NCI-H510A treated with DMSO at 0.1 percent for 48 hours (cell line): ENCODE results near the gene DENND1A.

Source experiments
- DNase-seq: peaks from one replicate; lab custom pipeline; 2025; lab: John Stamatoyannopoulos, UW

Gene DENND1A

DNA sequence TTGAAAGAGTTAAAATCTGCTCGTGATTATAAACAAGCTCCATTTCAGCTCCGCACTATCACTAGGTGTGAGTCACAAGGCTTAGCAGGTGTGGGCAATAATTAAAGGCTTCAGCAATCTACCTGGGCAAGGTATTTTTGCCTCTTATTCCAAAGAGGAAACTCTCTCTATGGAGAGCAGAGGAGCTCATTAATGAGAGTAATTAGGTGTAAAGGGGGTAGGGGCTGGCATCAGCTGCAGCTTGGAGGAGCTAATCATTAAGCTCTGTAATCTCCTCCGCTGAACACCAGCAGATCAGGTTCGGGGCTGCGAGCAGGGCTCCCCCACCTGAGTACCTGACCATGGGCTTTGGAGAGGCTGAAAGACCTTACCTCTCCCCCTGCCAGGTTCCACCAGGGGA is 444.7 kb downstream of the DENND1A start:
- no peak for DNase-seq

- no peak for DNase-seq
These were observed 445.8 kb downstream of the DENND1A start for GRCh38 chr9:123484130-123484529.

DNA sequence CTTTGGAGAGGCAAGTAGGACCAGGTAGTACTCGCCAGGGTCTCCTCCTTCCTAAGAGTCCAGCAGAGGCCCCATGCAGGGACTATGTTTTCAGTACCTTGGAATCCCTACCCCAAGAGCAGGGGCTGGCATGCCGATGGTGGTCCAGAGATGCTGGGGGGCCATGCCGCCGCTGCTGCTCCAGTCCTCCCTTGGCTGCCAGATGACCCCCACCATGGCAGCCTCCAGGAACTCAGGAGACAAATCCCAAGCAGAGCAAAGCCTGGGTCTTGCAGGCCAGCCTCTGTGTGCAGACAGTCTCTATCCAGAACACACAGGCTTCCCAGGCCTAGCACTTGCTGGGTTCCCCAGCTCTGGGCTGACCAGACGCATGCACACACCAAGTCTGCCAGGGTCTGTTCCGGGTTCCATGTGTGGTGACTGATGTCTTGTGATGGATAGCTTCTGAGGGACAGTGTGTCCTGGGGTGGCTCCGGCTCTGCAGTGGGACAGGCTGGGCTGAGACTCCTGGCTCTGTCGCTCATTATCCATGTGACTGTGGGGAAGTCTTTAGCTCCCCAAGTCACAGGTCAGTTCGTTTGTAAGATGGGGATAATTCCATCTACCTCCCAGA is 446.6 kb downstream of the DENND1A start:
- no peak for DNase-seq

GRCh38 chr9:123482295-123482968 is 447.5 kb downstream of the DENND1A start:
- DNase-seq: no peak

DNA sequence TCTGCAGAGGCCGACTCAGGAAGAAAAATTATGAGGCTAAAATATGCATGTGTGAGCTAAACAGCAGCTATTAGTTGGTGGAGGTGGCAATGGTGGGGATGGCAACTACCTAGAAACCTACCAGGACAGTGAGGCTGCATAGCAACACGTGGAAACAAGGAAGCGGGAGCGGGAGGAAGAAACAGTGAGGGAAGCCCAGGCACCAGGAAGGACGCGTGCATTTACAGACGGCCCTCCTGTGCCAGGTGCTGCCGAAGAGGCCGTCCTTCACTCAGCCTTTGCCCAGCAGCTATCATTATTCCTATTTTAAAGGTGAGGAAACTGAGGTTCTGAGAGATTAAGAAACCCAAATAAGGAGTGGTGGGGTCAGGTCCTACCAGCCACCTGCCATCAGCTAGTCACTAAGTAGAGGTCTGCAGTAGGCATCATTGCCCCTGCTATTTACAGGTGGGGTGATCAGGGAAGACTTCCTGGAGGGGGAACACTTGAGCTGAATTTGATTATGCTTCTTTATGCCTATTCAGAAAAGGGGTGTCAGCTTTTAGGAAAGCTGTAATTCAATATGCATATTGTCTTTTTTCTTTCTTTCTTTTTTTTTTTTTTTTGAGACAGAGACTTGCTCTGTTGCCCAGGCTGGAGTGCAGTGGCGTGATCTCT is 448.6 kb downstream of the DENND1A start:
- no peak for DNase-seq

DNA sequence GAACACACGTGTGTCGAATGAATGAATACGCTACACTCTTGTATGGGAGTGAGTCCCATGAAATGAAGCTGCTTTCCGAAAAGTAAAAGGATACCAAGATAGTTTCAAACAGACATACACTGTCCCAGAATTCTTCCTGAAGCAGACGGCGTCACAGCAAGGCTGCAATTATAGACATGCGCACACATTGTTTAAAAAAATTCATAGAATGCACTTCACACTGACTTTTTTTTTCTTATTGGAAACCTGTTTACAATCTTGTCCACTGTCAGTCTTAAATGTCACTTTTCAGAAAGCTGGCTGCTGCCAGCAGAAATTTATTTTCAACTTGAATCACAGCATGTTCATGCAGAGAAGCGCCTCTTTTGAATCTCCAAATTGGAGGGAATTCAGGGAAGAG is 449.1 kb downstream of the DENND1A start:
- DNase-seq: no peak

- no peak for DNase-seq
These were observed 449.8 kb downstream of the DENND1A start for GRCh38 chr9:123480096-123480495.

- no peak for DNase-seq
These were observed 450.8 kb downstream of the DENND1A start for GRCh38 chr9:123478967-123479602.

GRCh38 chr9:123478160-123478559 is 451.8 kb downstream of the DENND1A start:
- DNase-seq: no peak

DNA sequence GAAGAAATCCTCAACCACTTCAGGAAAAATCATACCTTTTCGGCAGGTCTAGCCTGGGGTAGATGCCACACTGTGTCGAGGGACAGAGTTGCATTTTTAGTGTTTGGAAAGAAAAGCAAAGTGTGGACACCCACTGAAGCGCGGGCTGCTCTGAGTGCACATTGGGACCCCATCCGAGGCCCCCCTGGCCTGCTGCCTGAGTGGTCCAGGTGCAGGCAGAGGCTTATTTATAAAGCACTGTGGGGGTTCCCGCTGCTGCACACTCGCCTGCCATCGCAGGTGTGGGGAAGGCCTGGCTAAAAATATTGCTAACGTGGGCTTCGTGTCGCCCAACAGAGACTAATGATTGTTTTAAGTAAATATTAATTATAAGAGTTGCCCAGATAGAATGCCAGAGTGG is 454.5 kb downstream of the DENND1A start:
- no peak for DNase-seq

GRCh38 chr9:123472862-123473614 is 456.9 kb downstream of the DENND1A start:
- no peak for DNase-seq

- DNase-seq: no peak
These were observed 457.9 kb downstream of the DENND1A start for GRCh38 chr9:123471843-123472570.

GRCh38 chr9:123470991-123471770 is 458.7 kb downstream of the DENND1A start:
- no peak for DNase-seq

GRCh38 chr9:123470121-123470782 is 459.7 kb downstream of the DENND1A start:
- no peak for DNase-seq

DNA sequence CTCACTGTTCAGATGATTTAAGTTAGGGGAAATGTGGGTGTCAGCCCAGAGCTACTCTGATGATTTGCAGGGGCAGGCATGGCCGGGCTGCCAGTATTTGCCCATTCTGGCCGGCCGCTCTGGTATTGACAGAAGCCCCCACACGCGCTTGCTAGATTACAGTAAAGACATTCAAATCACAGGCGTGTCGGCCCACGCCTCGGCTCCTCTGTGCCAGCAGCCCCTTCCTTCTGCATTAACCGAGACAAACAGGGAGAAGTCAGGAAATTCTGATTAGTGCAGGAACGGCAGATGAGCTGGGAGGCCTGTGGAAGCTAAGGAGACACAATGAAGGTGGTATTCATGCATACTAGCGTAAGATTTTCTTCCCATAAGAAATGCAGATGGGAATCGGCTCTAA is 460.6 kb downstream of the DENND1A start:
- no peak for DNase-seq

DNA sequence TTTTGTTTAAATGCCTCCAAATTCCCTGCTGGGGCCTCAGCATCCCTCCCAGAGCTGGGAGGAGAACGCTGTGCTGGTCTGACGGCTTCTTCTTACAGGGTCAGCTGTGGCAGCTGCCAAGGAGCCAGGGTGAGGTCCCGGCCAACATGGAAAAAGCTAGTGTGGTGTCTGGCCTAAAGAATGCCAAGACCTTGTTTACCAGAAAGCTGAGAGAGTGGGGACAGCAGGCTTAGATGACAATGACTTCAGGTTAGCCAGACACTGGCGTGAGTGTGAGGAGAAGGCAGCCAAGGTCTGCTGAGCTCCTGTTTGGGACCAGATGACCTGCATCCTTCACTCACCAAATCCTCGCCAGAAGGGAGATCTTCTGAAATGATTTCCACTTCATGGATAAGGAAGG is 461.4 kb downstream of the DENND1A start:
- DNase-seq: no peak

GRCh38 chr9:123465304-123465703 is 464.6 kb downstream of the DENND1A start:
- no peak for DNase-seq

DNA sequence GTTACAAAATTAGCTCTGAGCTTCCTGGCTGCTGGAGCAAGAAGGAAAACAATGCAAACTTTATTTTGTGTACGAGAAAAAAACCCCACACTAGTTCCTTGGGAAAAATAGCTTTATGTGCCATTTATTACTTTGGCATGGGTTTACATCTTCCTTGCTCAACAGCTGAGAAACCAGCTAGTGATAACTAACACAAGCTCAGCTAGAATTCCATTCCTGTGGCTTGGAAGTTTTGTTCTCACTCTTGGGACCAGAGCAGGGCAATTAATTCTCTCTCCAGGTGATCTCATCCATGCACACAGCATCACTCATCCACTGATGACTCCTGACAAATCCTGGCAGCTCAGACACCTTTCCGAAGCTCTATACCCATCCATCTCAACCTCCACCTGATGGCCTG is 469.8 kb downstream of the DENND1A start:
- DNase-seq: no peak

GRCh38 chr9:123457583-123457982 is 472.3 kb downstream of the DENND1A start:
- DNase-seq: no peak

DNA sequence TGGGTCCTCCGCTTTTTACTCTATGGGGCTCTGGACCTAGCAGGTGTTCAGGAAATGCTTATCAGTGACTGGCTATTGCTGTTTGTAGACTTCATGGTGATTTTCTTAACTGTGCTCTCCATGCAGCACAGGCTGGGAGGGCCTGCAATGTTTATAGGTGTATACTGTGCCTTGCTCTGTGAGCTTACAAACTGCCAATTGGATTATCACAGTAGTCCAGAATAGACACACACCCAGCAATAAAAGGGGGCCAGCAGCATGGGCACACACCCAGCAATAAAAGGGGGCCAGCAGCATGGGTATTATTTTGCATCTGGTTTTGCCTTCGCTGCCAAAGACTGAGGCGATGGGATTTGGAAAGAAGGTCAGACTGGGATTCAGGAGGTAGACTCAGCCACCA is 473.9 kb downstream of the DENND1A start:
- DNase-seq: no peak
